GM18870 (cell line): Measurements from ENCODE around the gene OR6V1.
A peak's percentile ranks its signal among the peaks of the same experiment; 100 is the strongest.
"Not testable (repeated sequence)": the region's sequence is repeated elsewhere in the genome, so short reads cannot be mapped to it uniquely, and the experiment has no call there.

Experiments used
- ATAC-seq: cut with Tn5 transposase; IDR thresholded peaks from one replicate; pipeline ENCODE4 v1.9.1; 2021; ENCODE audit warnings: moderate library complexity; ENCODE audit not compliant: unreplicated experiment

Gene OR6V1

DNA sequence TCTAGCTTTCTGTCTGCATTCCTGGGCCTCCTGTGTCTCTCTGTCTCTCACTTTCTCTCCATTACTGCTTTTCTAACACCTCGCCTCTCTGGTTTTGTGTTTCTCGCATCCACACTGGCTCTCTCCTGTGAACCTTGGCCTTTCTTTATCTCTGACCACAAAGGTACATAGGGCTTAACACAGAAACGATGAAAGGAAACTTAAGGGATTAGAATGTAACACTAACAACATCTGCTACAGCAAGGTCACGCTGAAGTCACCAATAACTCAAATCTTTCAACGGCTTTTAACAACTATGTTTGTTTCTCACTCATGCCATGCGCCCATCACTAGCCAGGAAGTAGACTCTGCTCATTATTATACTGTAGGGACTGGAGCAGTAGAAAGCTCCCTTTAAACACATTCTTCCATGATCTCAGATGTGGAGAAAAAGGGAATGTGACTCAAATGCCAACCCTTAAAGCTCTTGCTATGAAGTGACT, 9.3 kb upstream of the OR6V1 start:
- ATAC-seq, result no peak

DNA sequence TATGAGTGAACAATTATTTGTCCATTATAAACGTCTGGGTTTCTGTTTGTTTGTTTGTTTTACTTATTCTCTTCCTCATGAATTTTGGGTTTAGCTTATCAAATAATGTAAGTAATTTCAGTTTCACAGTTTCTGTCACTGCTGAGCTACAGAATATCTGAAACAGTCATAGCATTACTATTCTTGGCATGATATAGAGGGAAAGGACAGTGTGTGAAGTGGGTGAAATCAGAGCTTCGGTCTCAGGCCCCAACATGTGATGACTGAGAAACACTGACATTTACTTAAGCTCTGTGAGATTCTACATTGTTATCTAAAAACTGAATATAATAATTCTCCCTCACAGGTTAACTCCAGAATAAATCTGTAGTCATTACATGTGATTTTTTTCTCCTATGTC, 8.8 kb upstream of the OR6V1 start:
- ATAC-seq, result peak; percentile 45

DNA sequence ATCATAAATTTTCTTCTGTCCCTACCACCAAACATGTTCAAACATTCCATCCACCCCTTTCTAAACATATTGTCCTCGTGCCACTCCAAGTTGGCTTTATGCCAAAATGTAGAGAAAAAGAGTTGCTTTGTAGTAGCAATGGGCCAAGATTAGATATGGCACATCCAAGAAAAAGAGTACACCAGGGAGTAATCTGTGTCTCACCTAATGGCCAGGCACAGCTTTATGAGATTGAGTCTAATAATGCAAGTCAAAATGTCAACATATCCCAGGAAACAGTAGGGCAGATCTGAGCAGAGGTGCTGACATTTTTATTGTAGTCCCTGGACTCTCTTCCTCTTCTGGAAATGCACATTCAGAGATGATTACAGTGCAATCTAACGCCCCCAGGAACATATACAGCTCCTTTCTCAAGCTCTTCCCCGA, 5.7 kb upstream of the OR6V1 start:
- ATAC-seq, result no peak

DNA sequence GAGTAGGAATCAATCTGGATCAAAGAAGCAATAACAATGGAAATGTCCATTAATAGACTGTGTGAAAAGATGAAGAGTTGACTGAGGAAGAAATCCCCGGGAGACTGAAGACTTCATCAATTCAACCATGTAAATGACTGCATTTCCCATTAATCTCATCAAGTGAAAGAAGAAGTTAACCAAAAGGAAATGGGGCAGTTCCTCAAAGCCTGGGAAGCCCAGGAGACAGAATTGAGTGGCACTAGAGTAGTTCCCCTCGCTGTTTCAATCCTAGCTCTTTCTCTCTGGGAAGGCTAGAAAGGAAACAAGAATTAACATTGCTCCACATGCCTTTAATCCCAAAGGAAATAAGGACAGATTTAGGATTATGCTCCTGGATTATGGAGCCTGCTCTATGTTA, 4.8 kb upstream of the OR6V1 start:
- ATAC-seq, result no peak

DNA sequence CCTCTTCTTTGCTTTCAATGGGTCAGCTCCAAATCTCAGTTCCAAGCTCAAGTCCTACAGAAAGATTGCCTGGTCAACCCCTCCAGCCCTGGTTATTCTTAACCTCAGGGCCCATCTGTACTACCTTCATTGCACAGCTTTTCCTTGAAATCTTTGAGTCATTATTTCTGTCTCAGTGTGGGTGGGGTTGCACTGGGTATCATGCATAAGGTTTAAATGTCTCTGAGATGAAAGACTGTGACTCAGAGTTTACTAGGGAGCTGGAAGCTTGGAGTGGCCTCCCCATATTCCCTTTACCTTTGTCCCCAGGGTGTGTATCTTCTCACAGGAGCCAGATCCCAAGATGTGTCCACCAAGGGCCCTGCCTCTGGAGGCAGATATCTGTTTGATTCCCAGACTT, 3.3 kb upstream of the OR6V1 start:
- ATAC-seq, result no peak

DNA sequence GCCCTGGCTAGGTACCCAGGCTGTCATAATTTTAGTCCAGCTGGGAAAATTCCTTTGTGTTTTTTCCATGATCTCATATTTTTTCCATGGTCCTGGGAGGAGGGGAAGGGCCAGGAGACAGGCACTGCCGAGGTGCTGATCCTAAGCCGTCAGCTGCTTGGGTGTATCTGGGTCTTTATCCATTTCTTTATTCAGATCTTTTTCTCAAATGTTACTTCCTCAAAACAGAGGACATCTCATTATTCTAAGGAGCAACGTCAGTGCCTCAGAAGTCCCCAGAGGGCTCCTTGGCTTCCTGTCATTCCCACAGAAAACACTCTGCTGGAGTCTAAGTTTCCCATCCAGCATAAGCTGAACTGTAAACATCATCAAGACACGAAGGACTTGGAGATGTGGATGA, 2.8 kb upstream of the OR6V1 start:
- no peak for ATAC-seq

DNA sequence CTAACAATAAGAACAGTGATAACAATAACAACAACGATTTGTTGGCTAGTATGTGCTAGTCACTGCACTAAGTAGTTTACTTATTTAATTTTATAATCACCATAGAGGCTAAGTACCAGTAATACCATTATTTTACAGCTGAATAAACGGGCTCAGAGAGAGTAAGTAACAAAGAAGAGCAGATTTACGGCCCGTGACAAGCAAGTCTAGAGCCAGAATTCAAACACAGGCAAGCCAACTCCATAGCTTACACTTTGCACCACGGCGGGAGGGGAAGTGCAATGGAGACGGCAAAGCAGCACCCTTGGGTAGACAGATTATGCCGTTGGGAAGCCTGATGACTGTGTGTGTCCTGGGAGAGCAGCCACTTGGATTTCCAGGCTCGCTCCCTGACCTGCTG, 1.2 kb upstream of the OR6V1 start:
- ATAC-seq, result no peak

DNA sequence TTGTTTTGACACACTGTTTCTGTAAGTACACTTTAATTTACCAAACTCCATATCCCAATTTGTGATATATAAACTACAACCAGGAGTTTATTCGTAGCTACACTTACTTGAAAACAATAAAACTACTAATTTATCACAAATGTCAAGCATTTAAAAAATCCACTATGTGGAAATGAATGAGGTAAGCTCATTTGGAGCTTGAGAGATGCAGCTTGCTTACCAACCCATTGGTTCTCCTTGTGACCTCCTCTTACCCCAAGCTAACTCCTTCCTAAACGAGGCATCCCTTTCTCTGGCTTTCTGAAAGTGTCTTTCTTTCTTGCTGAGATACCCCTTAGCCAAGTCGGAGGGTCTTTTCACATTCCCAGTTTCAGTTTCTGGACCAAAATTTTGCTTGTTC, 2.5 kb downstream of the OR6V1 start:
- no peak for ATAC-seq

DNA sequence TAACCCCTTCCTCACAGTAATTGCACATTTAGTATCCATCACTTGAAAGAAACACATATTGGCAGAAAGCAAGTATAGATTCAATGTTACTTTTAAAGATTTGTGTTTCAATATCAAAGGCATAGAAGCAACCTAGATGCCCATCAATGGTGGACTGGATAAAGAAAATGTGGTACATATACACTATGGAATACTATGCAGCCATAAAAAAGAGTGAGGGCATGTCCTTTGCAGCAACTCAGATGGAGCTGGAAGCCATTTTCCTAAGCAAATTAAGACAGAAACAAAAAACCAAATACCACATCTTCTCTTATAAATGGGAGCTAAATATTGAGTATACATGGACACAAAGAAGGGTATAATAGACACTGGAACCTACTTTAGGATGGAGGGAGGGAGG, 3.6 kb downstream of the OR6V1 start:
- no peak for ATAC-seq

- no peak for ATAC-seq
Observed at GRCh38 chr7:143063741-143064140, 11.6 kb downstream of the OR6V1 start.

DNA sequence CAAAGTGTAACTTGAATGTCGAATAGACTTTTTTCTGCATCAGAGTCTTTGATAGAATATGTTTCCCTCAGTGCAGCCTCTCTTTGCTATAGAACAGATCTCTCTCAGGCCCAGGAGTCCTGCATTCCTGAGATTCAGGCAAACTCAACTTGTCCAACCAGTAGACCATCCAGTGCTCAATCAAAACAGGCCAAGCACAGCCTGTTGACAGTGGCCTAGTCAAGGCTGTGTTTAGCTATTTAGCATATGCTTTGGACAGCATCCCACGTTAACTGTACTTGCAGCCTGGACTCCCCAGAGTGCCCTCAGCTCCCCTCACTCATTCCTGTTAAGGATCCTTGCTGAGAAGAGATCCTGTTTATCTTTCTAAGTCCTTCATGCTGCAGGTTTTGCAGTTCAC, 16.3 kb downstream of the OR6V1 start:
- ATAC-seq, result no peak

GRCh38 chr7:143069912-143070500, 17.9 kb downstream of the OR6V1 start:
- ATAC-seq, result no peak

DNA sequence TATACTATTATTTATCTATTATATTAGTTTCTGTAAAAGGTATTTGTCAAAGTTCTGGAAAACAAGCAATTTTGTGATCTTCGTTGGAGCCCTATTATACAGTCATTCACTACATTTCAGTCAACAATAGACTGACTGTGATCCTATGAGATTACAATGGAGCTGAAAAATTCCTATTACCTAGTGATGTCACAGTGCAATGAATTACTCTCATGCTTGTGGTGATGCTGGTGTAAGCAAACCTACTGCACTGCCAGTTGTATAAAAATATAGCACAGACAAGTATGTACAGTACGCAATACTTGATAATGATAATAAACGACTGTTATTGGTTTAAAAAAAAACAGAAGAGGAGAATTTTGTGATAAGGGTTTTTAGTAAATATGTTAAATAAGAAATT, 21.4 kb downstream of the OR6V1 start:
- no peak for ATAC-seq

DNA sequence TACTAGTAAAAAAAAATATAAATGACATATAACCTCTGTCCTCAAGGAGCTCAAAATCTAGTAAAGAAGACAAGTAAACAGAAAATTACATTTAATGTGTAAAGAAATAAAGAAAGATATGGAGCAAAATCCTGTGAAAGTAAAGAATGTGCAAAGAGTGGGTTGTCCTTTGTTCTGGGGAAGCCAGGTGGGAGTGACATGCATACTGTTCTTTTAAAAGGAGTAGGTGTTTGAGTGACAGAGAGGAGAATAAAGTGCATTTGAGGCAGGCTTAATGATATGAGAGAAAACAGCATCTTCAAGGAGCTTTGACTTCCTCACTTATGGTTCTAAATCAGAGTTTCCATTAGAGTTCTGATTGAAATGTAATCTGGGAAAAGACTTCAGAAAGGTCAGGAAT, 22.0 kb downstream of the OR6V1 start:
- ATAC-seq, result no peak

GRCh38 chr7:143085109-143085508, 33.0 kb downstream of the OR6V1 start:
- no peak for ATAC-seq

- not testable (repeated sequence) for ATAC-seq
Observed at GRCh38 chr7:143085610-143086009, 33.5 kb downstream of the OR6V1 start.

DNA sequence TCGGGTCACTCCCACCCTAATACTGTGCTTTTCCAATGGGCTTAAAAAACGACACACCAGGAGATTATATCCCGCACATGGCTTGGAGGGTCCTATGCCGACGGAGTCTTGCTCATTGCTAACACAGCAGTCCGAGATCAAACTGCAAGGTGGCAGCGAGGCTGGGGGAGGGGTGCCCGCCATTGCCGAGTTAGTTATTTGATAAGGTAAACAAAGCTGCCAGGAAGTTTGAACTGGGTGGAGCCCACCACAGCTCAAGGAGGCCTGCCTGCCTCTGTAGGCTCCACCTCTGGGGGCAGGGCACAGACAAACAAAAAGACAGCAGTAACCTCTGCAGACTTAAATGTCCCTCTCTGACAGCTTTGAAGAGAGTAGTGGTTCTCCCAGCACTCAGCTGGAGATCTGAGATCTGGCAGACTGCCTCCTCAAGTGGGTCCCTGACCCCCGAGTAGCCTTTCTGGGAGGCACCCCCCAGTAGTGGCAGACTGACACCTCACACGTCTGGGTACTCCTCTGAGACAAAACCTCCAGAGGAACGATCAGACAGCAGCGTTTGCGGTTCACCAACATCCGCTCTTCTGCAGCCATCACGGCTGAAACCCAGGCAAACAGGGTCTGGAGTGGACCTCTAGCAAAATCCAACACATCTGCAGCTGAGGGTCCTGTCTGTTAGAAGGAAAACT, 36.5 kb downstream of the OR6V1 start:
- ATAC-seq, result not testable (repeated sequence)

DNA sequence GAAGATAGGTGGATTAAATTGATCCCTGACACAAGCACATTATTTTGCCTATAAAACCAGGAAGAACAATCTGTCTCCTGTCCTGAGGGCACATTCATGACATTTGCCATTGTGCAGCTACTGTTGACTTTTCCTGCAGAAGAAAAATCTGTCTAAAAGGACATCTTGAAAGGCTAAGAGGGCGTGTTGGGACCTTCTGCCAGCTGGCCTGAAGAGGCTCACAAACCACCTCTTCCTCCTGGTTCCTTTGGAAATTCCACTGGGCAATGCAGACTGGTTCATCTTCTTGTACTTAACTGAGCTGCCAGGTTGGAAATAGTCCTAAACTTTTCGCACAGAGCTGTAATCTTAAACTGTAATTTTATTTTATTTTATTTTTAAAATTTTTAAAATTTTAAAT, 44.0 kb downstream of the OR6V1 start:
- no peak for ATAC-seq

DNA sequence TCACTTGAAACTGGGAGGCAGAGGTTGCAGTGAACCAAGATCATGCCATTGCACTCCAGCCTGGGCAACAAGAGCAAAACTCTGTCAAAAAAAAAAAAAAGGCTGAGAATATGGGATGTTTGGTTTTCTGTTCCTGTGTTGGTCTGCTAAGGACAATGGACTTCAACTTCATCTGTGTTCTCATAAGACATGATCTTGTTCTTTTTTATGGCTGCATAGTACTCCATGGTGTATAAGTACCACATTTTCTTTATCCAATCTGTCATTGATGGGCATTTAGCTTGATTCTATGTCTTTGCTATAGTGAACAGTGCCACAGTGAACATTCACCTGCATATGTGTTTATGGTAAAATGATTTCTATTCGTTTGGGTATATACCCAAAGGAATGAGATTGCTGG, 47.4 kb downstream of the OR6V1 start:
- ATAC-seq, result not testable (repeated sequence)
